ENCODE data around the gene WDR90.

The WDR90 gene

GRCh38 chr16:692356-693108 is 43.4 kb downstream of the WDR90 start:
- TF ChIP-seq, protein P1, sequence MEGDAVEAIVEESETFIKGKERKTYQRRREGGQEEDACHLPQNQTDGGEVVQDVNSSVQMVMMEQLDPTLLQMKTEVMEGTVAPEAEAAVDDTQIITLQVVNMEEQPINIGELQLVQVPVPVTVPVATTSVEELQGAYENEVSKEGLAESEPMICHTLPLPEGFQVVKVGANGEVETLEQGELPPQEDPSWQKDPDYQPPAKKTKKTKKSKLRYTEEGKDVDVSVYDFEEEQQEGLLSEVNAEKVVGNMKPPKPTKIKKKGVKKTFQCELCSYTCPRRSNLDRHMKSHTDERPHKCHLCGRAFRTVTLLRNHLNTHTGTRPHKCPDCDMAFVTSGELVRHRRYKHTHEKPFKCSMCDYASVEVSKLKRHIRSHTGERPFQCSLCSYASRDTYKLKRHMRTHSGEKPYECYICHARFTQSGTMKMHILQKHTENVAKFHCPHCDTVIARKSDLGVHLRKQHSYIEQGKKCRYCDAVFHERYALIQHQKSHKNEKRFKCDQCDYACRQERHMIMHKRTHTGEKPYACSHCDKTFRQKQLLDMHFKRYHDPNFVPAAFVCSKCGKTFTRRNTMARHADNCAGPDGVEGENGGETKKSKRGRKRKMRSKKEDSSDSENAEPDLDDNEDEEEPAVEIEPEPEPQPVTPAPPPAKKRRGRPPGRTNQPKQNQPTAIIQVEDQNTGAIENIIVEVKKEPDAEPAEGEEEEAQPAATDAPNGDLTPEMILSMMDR (IDR thresholded peaks at IDR 0.05; ENCODE audit: extremely low read depth, missing control alignments) = no peak
- no peak for DNase-seq (ENCODE audit: low spot score)

GRCh38 chr16:693364-693763 is 44.2 kb downstream of the WDR90 start:
- no peak for DNase-seq (ENCODE audit: low spot score)
- TF ChIP-seq, protein P1 (IDR thresholded peaks at IDR 0.05; ENCODE audit: extremely low read depth, missing control alignments) = no peak

GRCh38 chr16:693766-694165 is 44.6 kb downstream of the WDR90 start:
- DNase-seq (ENCODE audit: low spot score) = no peak
- TF ChIP-seq, protein P1 (IDR thresholded peaks at IDR 0.05; ENCODE audit: extremely low read depth, missing control alignments) = no peak

DNA sequence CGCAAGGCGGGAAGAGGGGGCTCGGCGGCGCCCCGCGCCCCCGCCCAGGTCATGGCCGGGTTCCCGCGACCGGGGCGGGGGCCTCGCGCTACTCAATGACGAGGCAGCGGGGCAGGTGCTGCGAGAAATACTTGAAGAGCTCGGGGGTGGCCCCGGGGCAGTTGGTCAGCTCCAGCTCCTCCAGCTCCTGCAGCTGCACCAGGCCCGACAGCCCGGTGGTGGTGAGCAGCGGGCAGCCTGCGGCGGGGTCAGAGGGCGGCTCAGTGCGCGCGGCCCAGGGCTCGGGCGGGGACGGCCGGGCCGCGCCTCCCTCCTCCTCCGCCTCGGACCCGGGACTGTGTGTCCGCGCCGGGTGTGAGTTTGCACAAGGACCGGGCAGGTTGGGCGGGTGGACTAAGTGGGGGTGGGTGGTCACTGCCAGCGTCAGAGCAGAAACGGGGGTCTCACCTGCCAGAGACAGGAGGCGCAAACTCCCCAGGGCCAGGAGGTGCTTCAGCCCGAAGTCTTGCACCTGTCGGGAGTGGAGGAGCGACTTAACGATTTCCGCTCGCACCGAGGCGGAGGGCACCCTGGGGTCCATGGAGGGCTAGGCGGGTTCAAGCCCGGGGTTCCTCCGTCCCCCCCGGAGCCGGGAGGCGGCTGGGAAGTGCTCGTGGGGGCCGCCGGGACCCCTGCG is 45.2 kb downstream of the WDR90 start:
- no peak for DNase-seq (ENCODE audit: low spot score)
- TF ChIP-seq, protein P1 (IDR thresholded peaks at IDR 0.05; ENCODE audit: extremely low read depth, missing control alignments) = no peak

GRCh38 chr16:694863-695354 is 45.7 kb downstream of the WDR90 start:
- no peak for DNase-seq (ENCODE audit: low spot score)
- TF ChIP-seq, protein P1 (IDR thresholded peaks at IDR 0.05; ENCODE audit: extremely low read depth, missing control alignments) = no peak

DNA sequence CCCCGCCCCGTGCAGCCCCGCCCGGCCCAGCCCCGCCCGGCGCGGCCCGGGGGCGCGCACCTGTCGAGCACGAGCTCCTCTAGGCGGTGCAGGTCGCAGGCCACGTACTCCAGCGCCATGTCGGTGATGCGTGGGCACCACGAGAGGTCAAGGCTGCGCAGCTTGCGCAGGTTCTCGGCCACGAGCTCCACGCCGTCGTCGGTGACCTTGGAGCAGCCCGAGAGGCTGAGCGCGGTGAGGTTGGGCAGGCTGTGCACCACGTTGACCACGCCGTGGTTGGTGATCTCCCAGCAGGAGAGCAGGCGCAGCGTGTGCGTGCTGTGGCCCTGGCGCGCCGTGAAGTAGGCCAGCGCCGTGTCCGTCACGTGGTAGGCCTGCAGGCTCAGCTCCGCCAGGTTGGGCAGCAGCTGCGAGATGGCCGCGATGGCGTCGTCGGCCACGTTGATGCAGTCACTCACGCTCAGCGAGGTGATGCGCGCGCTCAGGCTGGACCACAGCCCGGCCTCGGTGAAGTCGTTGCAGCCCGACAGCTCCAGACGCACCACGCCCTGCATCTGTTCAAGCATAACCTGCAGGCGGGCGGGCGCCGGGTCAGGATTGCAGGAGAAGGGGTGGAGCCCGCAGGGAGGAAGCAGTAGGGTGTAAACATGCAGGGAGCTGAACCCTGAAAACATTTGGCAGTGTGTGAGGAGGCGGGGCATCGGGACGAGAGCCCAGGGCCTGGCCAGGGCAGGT is 46.4 kb downstream of the WDR90 start:
- peak; percentile 89 for DNase-seq (ENCODE audit: low spot score)
- TF ChIP-seq, protein P1 (IDR thresholded peaks at IDR 0.05; ENCODE audit: extremely low read depth, missing control alignments) = no peak
